Mononuclear cell (primary cell): Measurements from ENCODE around the gene SLC6A4. TPM values are rescaled to one million over a fixed set of nuclear protein-coding genes. Genes with fewer than 3 reads are reported as not detected.
"Not testable (repeated sequence)": the region's sequence is repeated elsewhere in the genome, so short reads cannot be mapped to it uniquely, and the experiment has no call there.

ENCODE experiments used
- H3K27me3 ChIP-seq: 2 replicates; pipeline ENCODE4 v1.6.0; 2011; ENCODE audit warnings: low read length, control low read depth; ENCODE audit not compliant: insufficient read depth
- H3K4me1 ChIP-seq: 2 replicates; pipeline ENCODE4 v1.5.1; 2011; ENCODE audit warnings: mild to moderate bottlenecking, low read length, control low read depth; ENCODE audit not compliant: insufficient read depth
- H3K4me3 ChIP-seq: 2 replicates; pipeline ENCODE4 v1.5.1; 2011; ENCODE audit warnings: mild to moderate bottlenecking, low read length, moderate library complexity
- H3K9me3 ChIP-seq: 2 replicates; pipeline ENCODE4 v1.5.1; 2011; ENCODE audit warnings: low read depth, mild to moderate bottlenecking, control low read depth, low read length
- total RNA-seq: library from RNA; depleted of rRNA; stranded (reverse); fragments of >200 nt; gene quantifications from one replicate; pipeline ENCODE4 v1.2.3, GENCODE V29; 2012

SLC6A4 gene
- total RNA-seq, 1 donor: 1.4 TPM

GRCh38 chr17:30232015-30232823 lies 3.3 kb downstream of the SLC6A4 start:
- peaks cover 29% of the 10 kb centered on the region for H3K4me1 ChIP-seq
- H3K9me3 ChIP-seq: no peaks in the 10 kb centered on the region
- H3K27me3 ChIP-seq: peaks cover 38% of the 10 kb centered on the region
- H3K4me3 ChIP-seq: no peak overlapping the region

GRCh38 chr17:30230596-30231125 lies 4.8 kb downstream of the SLC6A4 start:
- peaks cover 19% of the 10 kb centered on the region for H3K4me1 ChIP-seq
- peaks cover 26% of the 10 kb centered on the region for H3K27me3 ChIP-seq
- H3K9me3 ChIP-seq: no peaks in the 10 kb centered on the region
- no peak overlapping the region for H3K4me3 ChIP-seq

GRCh38 chr17:30230009-30230408 lies 5.5 kb downstream of the SLC6A4 start:
- H3K4me1 ChIP-seq: peaks cover 12% of the 10 kb centered on the region
- H3K27me3 ChIP-seq: peaks cover 21% of the 10 kb centered on the region
- not testable (repeated sequence) for H3K4me3 ChIP-seq, H3K9me3 ChIP-seq

- Histone ChIP-seq H3K9me3 (no peaks in the 10 kb centered on the region), H3K27me3 (peaks cover 11% of the 10 kb centered on the region), H3K4me3 (no peak overlapping the region), H3K4me1 (peaks cover 10% of the 10 kb centered on the region)
These were observed 6.5 kb downstream of the SLC6A4 start for GRCh38 chr17:30229012-30229411.

- H3K4me3 ChIP-seq: no peak overlapping the region
- no peaks in the 10 kb centered on the region for H3K9me3 ChIP-seq
- peaks cover under 1% of the 10 kb centered on the region for H3K27me3 ChIP-seq
- peaks cover 10% of the 10 kb centered on the region for H3K4me1 ChIP-seq
These were observed 7.5 kb downstream of the SLC6A4 start for GRCh38 chr17:30228011-30228410.

- Histone ChIP-seq H3K4me3 (no peak overlapping the region), H3K9me3 (no peaks in the 10 kb centered on the region), H3K27me3 (no peaks in the 10 kb centered on the region), H3K4me1 (peaks cover 10% of the 10 kb centered on the region)
These were observed 8.6 kb downstream of the SLC6A4 start for GRCh38 chr17:30226878-30227277.

- Histone ChIP-seq H3K27me3 (no peaks in the 10 kb centered on the region), H3K4me1 (peaks cover 10% of the 10 kb centered on the region), H3K9me3 (no peaks in the 10 kb centered on the region), H3K4me3 (no peak overlapping the region)
These were observed 9.5 kb downstream of the SLC6A4 start for GRCh38 chr17:30225919-30226553.

GRCh38 chr17:30225112-30225511 lies 10.4 kb downstream of the SLC6A4 start:
- H3K4me3 ChIP-seq: no peak overlapping the region
- no peaks in the 10 kb centered on the region for H3K9me3 ChIP-seq
- peaks cover under 1% of the 10 kb centered on the region for H3K4me1 ChIP-seq
- H3K27me3 ChIP-seq: no peaks in the 10 kb centered on the region

- Histone ChIP-seq H3K9me3 (no peaks in the 10 kb centered on the region), H3K27me3 (no peaks in the 10 kb centered on the region), H3K4me1 (no peaks in the 10 kb centered on the region), H3K4me3 (no peak overlapping the region)
These were observed 11.0 kb downstream of the SLC6A4 start for GRCh38 chr17:30224419-30224960.

GRCh38 chr17:30222721-30223175 lies 12.7 kb downstream of the SLC6A4 start:
- H3K9me3 ChIP-seq: no peaks in the 10 kb centered on the region
- H3K4me3 ChIP-seq: no peak overlapping the region
- no peaks in the 10 kb centered on the region for H3K4me1 ChIP-seq
- no peaks in the 10 kb centered on the region for H3K27me3 ChIP-seq

GRCh38 chr17:30222251-30222650 lies 13.2 kb downstream of the SLC6A4 start:
- Histone ChIP-seq H3K4me1 (no peaks in the 10 kb centered on the region), H3K9me3 (no peaks in the 10 kb centered on the region), H3K27me3 (no peaks in the 10 kb centered on the region), H3K4me3 (no peak overlapping the region)

GRCh38 chr17:30221346-30221745 lies 14.2 kb downstream of the SLC6A4 start:
- Histone ChIP-seq H3K27me3 (no peaks in the 10 kb centered on the region), H3K4me3 (no peak overlapping the region)

GRCh38 chr17:30220414-30220813 lies 15.1 kb downstream of the SLC6A4 start:
- H3K9me3 ChIP-seq: no peaks in the 10 kb centered on the region

More at GRCh38 chr17:30221346-30221745, 14.2 kb downstream of the SLC6A4 start:
- H3K4me1 ChIP-seq: no peaks in the 10 kb centered on the region
- no peaks in the 10 kb centered on the region for H3K9me3 ChIP-seq

GRCh38 chr17:30219833-30220232 lies 15.7 kb downstream of the SLC6A4 start:
- H3K4me1 ChIP-seq: no peaks in the 10 kb centered on the region
- no peak overlapping the region for H3K4me3 ChIP-seq
- H3K27me3 ChIP-seq: no peaks in the 10 kb centered on the region
- H3K9me3 ChIP-seq: no peaks in the 10 kb centered on the region

More at GRCh38 chr17:30220414-30220813, 15.1 kb downstream of the SLC6A4 start:
- Histone ChIP-seq H3K27me3 (no peaks in the 10 kb centered on the region), H3K4me3 (no peak overlapping the region), H3K4me1 (no peaks in the 10 kb centered on the region)

- no peaks in the 10 kb centered on the region for H3K4me1 ChIP-seq
- H3K4me3 ChIP-seq: no peak overlapping the region
- no peaks in the 10 kb centered on the region for H3K9me3 ChIP-seq
- H3K27me3 ChIP-seq: no peaks in the 10 kb centered on the region
These were observed 16.2 kb downstream of the SLC6A4 start for GRCh38 chr17:30219315-30219714.
